Measurements from ENCODE around the gene FGGY. TPM values are rescaled to one million over a fixed set of nuclear protein-coding genes. Genes with fewer than 3 reads are reported as not detected.

The FGGY gene
- total RNA-seq, 1 donor from 2014 or later = 9.0 TPM

GRCh38 chr1:59314776-59315528 is 18.1 kb downstream of the FGGY start:
- H3K27me3 Mint-ChIP-seq (ENCODE audit: low read depth) = peaks cover 18% of the 10 kb centered on the region
- peak overlapping the region; percentile 52 for H3K27ac Mint-ChIP-seq (ENCODE audit: unreplicated experiment)
- no peak overlapping the region for H3K4me3 Mint-ChIP-seq (ENCODE audit: unreplicated experiment)
- TF ChIP-seq, protein P1, sequence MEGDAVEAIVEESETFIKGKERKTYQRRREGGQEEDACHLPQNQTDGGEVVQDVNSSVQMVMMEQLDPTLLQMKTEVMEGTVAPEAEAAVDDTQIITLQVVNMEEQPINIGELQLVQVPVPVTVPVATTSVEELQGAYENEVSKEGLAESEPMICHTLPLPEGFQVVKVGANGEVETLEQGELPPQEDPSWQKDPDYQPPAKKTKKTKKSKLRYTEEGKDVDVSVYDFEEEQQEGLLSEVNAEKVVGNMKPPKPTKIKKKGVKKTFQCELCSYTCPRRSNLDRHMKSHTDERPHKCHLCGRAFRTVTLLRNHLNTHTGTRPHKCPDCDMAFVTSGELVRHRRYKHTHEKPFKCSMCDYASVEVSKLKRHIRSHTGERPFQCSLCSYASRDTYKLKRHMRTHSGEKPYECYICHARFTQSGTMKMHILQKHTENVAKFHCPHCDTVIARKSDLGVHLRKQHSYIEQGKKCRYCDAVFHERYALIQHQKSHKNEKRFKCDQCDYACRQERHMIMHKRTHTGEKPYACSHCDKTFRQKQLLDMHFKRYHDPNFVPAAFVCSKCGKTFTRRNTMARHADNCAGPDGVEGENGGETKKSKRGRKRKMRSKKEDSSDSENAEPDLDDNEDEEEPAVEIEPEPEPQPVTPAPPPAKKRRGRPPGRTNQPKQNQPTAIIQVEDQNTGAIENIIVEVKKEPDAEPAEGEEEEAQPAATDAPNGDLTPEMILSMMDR (IDR thresholded peaks at IDR 0.05) = no peak
- no peaks in the 10 kb centered on the region for H3K36me3 Mint-ChIP-seq (ENCODE audit: low read depth)
- peaks cover 2% of the 10 kb centered on the region for H3K9me3 Mint-ChIP-seq (ENCODE audit: low read depth)
- no peak for DNase-seq (ENCODE audit: low spot score)
- H3K4me1 Mint-ChIP-seq (ENCODE audit: low read depth) = peaks cover 33% of the 10 kb centered on the region

GRCh38 chr1:59315529-59316463 is 18.9 kb downstream of the FGGY start:
- Mint-ChIP-seq H3K27me3 (ENCODE audit: low read depth) (peaks cover 16% of the 10 kb centered on the region), H3K36me3 (ENCODE audit: low read depth) (no peaks in the 10 kb centered on the region), H3K9me3 (ENCODE audit: low read depth) (peaks cover 2% of the 10 kb centered on the region), H3K4me1 (ENCODE audit: low read depth) (peaks cover 33% of the 10 kb centered on the region), H3K27ac (ENCODE audit: unreplicated experiment) (peak overlapping the region; percentile 52), H3K4me3 (ENCODE audit: unreplicated experiment) (no peak overlapping the region)
- no peak for DNase-seq (ENCODE audit: low spot score)
- TF ChIP-seq, protein P1 (IDR thresholded peaks at IDR 0.05) = no peak

GRCh38 chr1:59316497-59317128 is 19.7 kb downstream of the FGGY start:
- Mint-ChIP-seq H3K27ac (ENCODE audit: unreplicated experiment) (peak overlapping the region; percentile 64), H3K36me3 (ENCODE audit: low read depth) (peaks cover under 1% of the 10 kb centered on the region), H3K27me3 (ENCODE audit: low read depth) (peaks cover 16% of the 10 kb centered on the region), H3K4me3 (ENCODE audit: unreplicated experiment) (peak overlapping the region; percentile 39), H3K9me3 (ENCODE audit: low read depth) (no peaks in the 10 kb centered on the region), H3K4me1 (ENCODE audit: low read depth) (peaks cover 33% of the 10 kb centered on the region)
- TF ChIP-seq, protein P1 (IDR thresholded peaks at IDR 0.05) = no peak
- DNase-seq (ENCODE audit: low spot score) = no peak

- Mint-ChIP-seq H3K4me1 (ENCODE audit: low read depth) (peaks cover 33% of the 10 kb centered on the region), H3K27ac (ENCODE audit: unreplicated experiment) (no peak overlapping the region), H3K36me3 (ENCODE audit: low read depth) (peaks cover 3% of the 10 kb centered on the region), H3K4me3 (ENCODE audit: unreplicated experiment) (no peak overlapping the region), H3K9me3 (ENCODE audit: low read depth) (no peaks in the 10 kb centered on the region), H3K27me3 (ENCODE audit: low read depth) (peaks cover 13% of the 10 kb centered on the region)
- no peak for DNase-seq (ENCODE audit: low spot score)
- TF ChIP-seq, protein P1 (IDR thresholded peaks at IDR 0.05) = no peak
Measured at GRCh38 chr1:59317343-59317742, 20.4 kb downstream of the FGGY start.

GRCh38 chr1:59317780-59318179 is 20.9 kb downstream of the FGGY start:
- no peak for DNase-seq (ENCODE audit: low spot score)
- peaks cover 9% of the 10 kb centered on the region for H3K27me3 Mint-ChIP-seq (ENCODE audit: low read depth)
- H3K36me3 Mint-ChIP-seq (ENCODE audit: low read depth) = peaks cover 3% of the 10 kb centered on the region
- H3K27ac Mint-ChIP-seq (ENCODE audit: unreplicated experiment) = peak overlapping the region; percentile 8
- peaks cover 33% of the 10 kb centered on the region for H3K4me1 Mint-ChIP-seq (ENCODE audit: low read depth)
- no peak overlapping the region for H3K4me3 Mint-ChIP-seq (ENCODE audit: unreplicated experiment)
- H3K9me3 Mint-ChIP-seq (ENCODE audit: low read depth) = no peaks in the 10 kb centered on the region
- TF ChIP-seq, protein P1 (IDR thresholded peaks at IDR 0.05) = no peak

Data from chondrocyte (in vitro differentiated cells).